Kidney tubule cell (primary cell): Measurements from ENCODE around the gene NIP7.
"Not testable (repeated sequence)": the region's sequence is repeated elsewhere in the genome, so short reads cannot be mapped to it uniquely, and the experiment has no call there.

Source experiments
- DNase-seq: peaks from one replicate; pipeline ENCODE4 v3.0.0-alpha.2; 2018; ENCODE audit warnings: low spot score

NIP7 gene

GRCh38 chr16:69345923-69346322, 6.4 kb downstream of the NIP7 start:
- DNase-seq, result no peak

- no peak for DNase-seq
Measured at GRCh38 chr16:69346683-69347082, 7.1 kb downstream of the NIP7 start.

GRCh38 chr16:69348222-69348621, 8.7 kb downstream of the NIP7 start:
- no peak for DNase-seq

- DNase-seq, result no peak
Measured at GRCh38 chr16:69349536-69349935, 10.0 kb downstream of the NIP7 start.

- DNase-seq, result no peak
Measured at GRCh38 chr16:69350536-69351133, 11.1 kb downstream of the NIP7 start.

GRCh38 chr16:69351309-69352027, 11.9 kb downstream of the NIP7 start, which contains the start of gene TMED6:
TSS of gene TMED6 (minus strand) at chr16:69351786. CDS start at chr16:69351753, 33 bp downstream.
- DNase-seq, result peak; percentile 77

GRCh38 chr16:69360070-69360469, 20.5 kb downstream of the NIP7 start:
- not testable (repeated sequence) for DNase-seq

- DNase-seq, result no peak
Measured at GRCh38 chr16:69363281-69363717, 23.7 kb downstream of the NIP7 start.

- no peak for DNase-seq
Measured at GRCh38 chr16:69364088-69364487, 24.5 kb downstream of the NIP7 start.

- no peak for DNase-seq
Measured at GRCh38 chr16:69365901-69366300, 26.3 kb downstream of the NIP7 start.

DNA sequence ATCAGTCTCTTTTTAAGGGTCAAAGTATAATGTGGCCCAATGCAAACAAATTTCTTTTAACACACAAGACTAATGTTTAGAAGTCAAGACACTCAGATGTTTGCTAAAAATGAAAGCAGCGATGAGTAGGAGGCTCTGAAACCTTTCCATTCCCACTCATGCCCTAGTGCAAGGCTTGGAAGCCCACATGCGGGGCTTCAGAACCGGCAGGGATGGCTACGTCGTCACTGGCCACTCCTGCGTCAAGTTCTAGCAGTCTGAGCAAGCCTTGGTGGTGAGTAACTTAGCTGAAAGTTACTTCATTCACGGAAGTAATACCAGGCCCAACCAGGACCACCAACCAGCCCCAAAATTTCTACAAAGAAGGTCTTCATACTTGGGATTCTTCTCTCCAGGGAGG, 26.9 kb downstream of the NIP7 start:
- no peak for DNase-seq

- DNase-seq, result no peak
Measured at GRCh38 chr16:69367980-69368379, 28.4 kb downstream of the NIP7 start.

- DNase-seq, result no peak
Measured at GRCh38 chr16:69368866-69369265, 29.3 kb downstream of the NIP7 start.

DNA sequence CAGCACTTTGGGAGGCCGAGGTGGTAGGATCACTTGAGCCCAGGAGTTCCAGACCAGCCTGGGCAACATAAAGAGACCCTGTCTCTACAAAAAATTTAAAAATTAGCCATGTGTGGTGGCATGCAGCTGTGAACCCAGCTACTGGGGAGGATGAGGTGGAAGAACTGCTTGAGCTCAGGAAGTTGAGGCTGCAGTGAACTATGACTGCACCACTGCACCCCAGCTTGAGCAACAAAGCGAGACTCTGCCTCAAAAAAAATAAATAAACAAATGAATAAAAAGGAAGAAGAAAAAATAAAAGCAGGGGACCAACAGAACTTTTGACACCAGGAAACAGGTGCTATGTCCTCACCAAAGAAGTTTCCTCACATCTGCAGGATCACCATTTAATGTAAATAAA, 32.0 kb downstream of the NIP7 start:
- DNase-seq, result no peak

DNA sequence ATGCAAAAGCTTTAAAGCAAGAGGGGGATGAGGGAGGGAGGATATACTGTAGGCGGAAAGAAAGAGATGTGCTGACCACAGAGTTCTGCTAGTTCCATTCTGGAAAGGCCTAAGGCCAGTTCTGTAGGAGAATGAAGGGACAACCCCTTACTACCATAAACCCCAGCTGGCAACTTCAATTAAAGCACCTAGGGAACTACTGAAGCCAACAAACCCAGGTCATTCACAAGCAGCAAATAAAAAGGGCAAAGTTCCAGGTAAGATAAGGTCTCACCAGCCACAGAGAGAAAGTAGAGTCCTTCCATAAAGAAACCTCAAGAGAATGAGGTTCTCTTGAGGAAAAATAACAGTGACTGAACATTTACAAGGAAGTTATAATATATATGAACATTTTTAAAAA, 33.4 kb downstream of the NIP7 start:
- DNase-seq, result no peak

DNA sequence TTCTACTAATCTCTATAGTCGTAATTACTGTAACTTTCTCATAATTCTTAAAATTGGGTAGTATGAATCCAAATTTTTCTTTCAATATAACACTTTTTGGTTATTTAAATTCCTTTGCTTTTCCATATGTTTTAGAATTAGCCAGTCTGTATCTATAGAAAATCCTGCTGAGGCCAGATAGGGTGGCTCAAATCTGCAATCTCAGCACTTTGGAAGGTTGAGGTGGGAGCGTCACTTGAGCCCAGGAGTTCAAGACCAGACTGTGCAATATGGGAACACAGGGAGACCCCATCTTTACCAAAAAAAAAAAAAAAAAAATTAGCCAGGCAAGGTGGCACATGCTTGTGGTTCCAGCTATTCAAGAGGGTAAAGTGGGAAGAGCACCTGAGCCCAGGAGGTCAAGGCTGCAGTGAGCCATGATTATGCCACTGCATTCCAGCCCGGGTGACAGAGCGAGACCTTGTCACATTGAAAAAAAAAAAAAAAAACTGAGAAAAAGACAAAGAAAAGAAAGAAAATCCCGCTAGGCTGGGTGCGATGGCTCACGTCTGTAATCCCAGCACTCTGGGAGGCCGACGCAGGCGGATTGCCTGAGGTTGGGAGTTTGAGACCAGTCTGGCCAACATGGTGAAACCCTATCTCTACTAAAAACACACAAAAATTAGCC, 37.0 kb downstream of the NIP7 start:
- DNase-seq, result no peak

DNA sequence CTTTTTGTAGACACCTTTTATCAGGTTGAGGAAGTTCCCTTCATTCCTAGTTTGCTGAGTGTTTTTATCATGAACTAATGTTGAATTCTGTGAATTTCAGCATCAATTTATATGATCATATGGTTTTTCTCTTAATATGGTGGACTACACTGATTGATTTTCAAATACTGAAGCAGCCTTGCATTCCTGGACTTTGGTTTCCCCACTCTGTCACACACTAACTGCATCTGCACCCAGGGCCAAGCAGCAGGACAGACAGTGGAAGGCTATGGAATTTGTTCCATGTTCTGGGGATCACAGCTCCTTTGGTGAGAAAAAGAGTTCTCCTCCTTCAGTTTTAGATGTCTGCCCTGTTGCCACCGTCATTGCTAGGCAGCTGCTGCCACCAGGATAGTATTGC, 38.5 kb downstream of the NIP7 start:
- no peak for DNase-seq

GRCh38 chr16:69378760-69379159, 39.2 kb downstream of the NIP7 start:
- DNase-seq, result no peak

GRCh38 chr16:69381231-69381630, 41.7 kb downstream of the NIP7 start:
- DNase-seq, result no peak

GRCh38 chr16:69382421-69382820, 42.8 kb downstream of the NIP7 start:
- DNase-seq, result no peak

GRCh38 chr16:69384974-69385373, 45.4 kb downstream of the NIP7 start:
- DNase-seq, result no peak

DNA sequence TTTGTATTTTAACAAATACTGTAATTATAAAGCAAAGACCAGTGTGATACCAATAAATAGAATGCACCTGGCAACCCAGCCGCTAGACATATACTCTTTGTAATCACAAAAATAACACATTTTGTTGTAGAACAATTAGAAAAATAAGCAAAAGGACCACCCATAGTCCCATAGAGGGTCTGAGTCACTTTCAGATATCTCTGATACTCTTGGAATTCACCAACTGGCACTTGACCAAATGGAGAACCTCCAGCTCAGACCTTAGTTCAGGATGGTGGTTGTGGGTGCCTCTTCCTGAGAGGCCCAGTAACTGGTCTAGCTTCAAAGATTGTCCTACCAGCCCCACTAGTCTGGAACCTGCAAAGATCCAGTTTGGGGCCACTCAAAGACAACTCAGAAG, 47.0 kb downstream of the NIP7 start:
- DNase-seq, result no peak
